GM12892 (cell line): ENCODE results near the gene CCL28.

Source experiments
- POLR2A ChIP-seq: IDR thresholded peaks from 2 replicates; pipeline ENCODE4 v1.6.1; 2011; ENCODE audit warnings: low read depth, low read length, control low read depth
- POLR2AphosphoS5 ChIP-seq: IDR thresholded peaks from 2 replicates; pipeline ENCODE4 v1.6.1; 2011; ENCODE audit warnings: low read depth, low read length, control low read depth
- TAF1 ChIP-seq: IDR thresholded peaks from 2 replicates; pipeline ENCODE4 v1.6.1; 2011; ENCODE audit warnings: low read depth, mild to moderate bottlenecking, control low read depth, low read length, borderline replicate concordance

DNA sequence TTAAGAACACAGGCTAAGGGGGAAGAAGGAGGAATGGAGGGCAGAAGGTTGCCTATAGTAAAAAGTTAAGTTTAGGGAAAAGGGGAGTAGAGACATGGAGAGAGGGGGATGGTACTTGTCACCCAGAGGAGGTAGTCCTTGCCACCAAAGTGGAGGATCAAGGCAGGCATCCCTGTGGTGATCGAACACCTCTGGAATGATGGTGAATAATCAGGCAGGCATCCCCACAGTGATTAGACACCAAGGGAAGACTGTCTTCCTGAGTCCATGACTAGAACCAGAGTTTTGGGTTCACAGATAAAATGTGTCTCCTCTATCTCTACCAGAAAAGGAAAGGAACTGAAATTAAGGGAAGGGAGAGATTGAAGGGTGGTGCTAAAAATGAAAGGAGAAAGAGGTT lies 79.8 kb downstream of the CCL28 start:
- TF ChIP-seq POLR2A (no peak), POLR2AphosphoS5 (no peak), TAF1 (no peak)
